HCT116 (cell line): ENCODE data around the gene JADE1. TPM values are rescaled to one million over a fixed set of nuclear protein-coding genes. Genes with fewer than 3 reads are reported as not detected.

ENCODE experiments used
- ATAC-seq: fragments of 200-7000 bp; cut with Tn5 transposase; 2 replicates; pipeline ENCODE4 v1.9.1; 2020; ENCODE audit warnings: mild to moderate bottlenecking, moderate library complexity
- BruUV-seq: library from RNA; stranded (reverse); fragments of 400-500 nt; replicated peaks from 2 replicates; lab custom pipeline; 2021; lab: Mats Ljungman, UMichigan
- CTCF ChIA-PET: fragments of 300-600 bp; sonication (Branson Sonifier 250); formaldehyde crosslinking; loops from one replicate; lab custom pipeline; 2021; ENCODE audit warnings: antibody characterized with exemption; lab: Charles Lee
- POLR2A ChIA-PET: fragments of 300-600, 350-600 bp; sonication (Branson Sonifier 250); formaldehyde crosslinking; loops from one replicate; lab custom pipeline; 2021; ENCODE audit warnings: antibody characterized with exemption; lab: Charles Lee
- RAD21 ChIA-PET, 2 experiments: fragments of 300-600 bp; sonication (Branson Sonifier 250); formaldehyde crosslinking; loops; one replicate each; lab custom pipeline; 2023; ENCODE audit warnings: low total read pairs in 2 of 2; ENCODE audit not compliant: uncharacterized antibody in 2 of 2, unreplicated experiment in 2 of 2, low non-redundant PET in 1 of 2; lab: Charles Lee
- DNase-seq: peaks from one replicate; pipeline ENCODE4 v3.0.0-alpha.2; 2010; ENCODE audit warnings: low read depth, low spot score
- H2AFZ ChIP-seq: fragments of 200-600 bp; shearing (Covaris generic), sonication (generic); 2 replicates; pipeline ENCODE4 v1.6.1; 2017; ENCODE audit warnings: low read depth, mixed run types, mixed read lengths, antibody characterized with exemption, low read length; ENCODE audit not compliant: poor library complexity, severe bottlenecking
- H3K27ac ChIP-seq: 2 replicates; pipeline ENCODE4 v1.5.1; 2012; ENCODE audit warnings: low read depth, low read length
- H3K27me3 ChIP-seq: fragments of 200-600 bp; sonication (generic); 2 replicates; pipeline ENCODE4 v1.6.1; 2016; ENCODE audit warnings: mixed run types, low read length, mixed read lengths; ENCODE audit not compliant: insufficient read depth
- H3K36me3 ChIP-seq, 2 experiments: fragments of 200-500 bp in 1 of 2; fragments of 200-600 bp in 1 of 2; sonication (Bioruptor generic) in 1 of 2; sonication (generic) in 1 of 2; 2 replicates each; pipeline versions ENCODE4 v1.5.1 to v1.6.1; 2014 to 2016; ENCODE audit warnings: low read length in 2 of 2, inconsistent platforms in 1 of 2, mixed read lengths in 1 of 2, mixed run types in 1 of 2; ENCODE audit not compliant: insufficient read depth in 2 of 2, control insufficient read depth in 1 of 2
- H3K4me1 ChIP-seq, 2 experiments: fragments of 200-600 bp in 1 of 2; sonication (generic) in 1 of 2; 2 replicates each; pipeline versions ENCODE4 v1.5.1 to v1.6.1; 2012 to 2017; ENCODE audit warnings: low read length in 2 of 2, inconsistent platforms in 1 of 2, mild to moderate bottlenecking in 1 of 2, mixed read lengths in 1 of 2, mixed run types in 1 of 2, moderate library complexity in 1 of 2; ENCODE audit not compliant: insufficient read depth in 2 of 2, control insufficient read depth in 1 of 2
- H3K4me2 ChIP-seq: fragments of 200-600 bp; sonication (generic); 2 replicates; pipeline ENCODE4 v1.6.1; 2017; ENCODE audit warnings: mixed run types, low read length, mixed read lengths
- H3K4me3 ChIP-seq, 2 experiments: fragments of 200-600 bp in 1 of 2; sonication (generic) in 1 of 2; replicated peaks in 1 of 2; 2 replicates each; pipeline ENCODE4 v1.5.1; 2011 to 2016; ENCODE audit warnings: low read length in 2 of 2, control low read depth in 1 of 2, low read depth in 1 of 2, mild to moderate bottlenecking in 1 of 2, mixed read lengths in 1 of 2, mixed run types in 1 of 2
- H3K79me2 ChIP-seq: fragments of 200-600 bp; sonication (generic); 2 replicates; pipeline ENCODE4 v1.6.1; 2017; ENCODE audit warnings: mild to moderate bottlenecking, mixed run types, low read length, moderate library complexity, mixed read lengths; ENCODE audit not compliant: insufficient read depth
- H3K9ac ChIP-seq: fragments of 200-600 bp; sonication (generic); 2 replicates; pipeline ENCODE4 v1.6.1; 2016; ENCODE audit warnings: low read length, mixed read lengths
- H3K9me2 ChIP-seq: fragments of 200-600 bp; sonication (generic), shearing (Covaris generic); 2 replicates; pipeline ENCODE4 v1.6.1; 2017; ENCODE audit warnings: mixed run types, mild to moderate bottlenecking, moderate library complexity; ENCODE audit not compliant: insufficient read depth
- H3K9me3 ChIP-seq, 2 experiments: fragments of 200-500 bp in 1 of 2; fragments of 200-600 bp in 1 of 2; sonication (Bioruptor generic) in 1 of 2; sonication (generic) in 1 of 2; 2 replicates each; pipeline ENCODE4 v1.6.1; 2014 to 2017; ENCODE audit warnings: low read length in 2 of 2, mixed read lengths in 2 of 2, inconsistent platforms in 1 of 2, low read depth in 1 of 2, mild to moderate bottlenecking in 1 of 2, mixed run types in 1 of 2, moderate library complexity in 1 of 2; ENCODE audit not compliant: control insufficient read depth in 1 of 2, insufficient read depth in 1 of 2
- H4K20me1 ChIP-seq: fragments of 200-600 bp; sonication (generic), shearing (Covaris generic); 2 replicates; pipeline ENCODE4 v1.6.1; 2017; ENCODE audit warnings: mixed run types, mild to moderate bottlenecking, moderate library complexity; ENCODE audit not compliant: insufficient read depth
- ATF3 ChIP-seq: IDR thresholded peaks from 2 replicates; pipeline ENCODE4 v1.6.1; 2012
- CBX3 ChIP-seq: IDR thresholded peaks from 2 replicates; pipeline ENCODE4 v1.6.1; 2012; ENCODE audit warnings: low read depth
- CEBPB ChIP-seq: IDR thresholded peaks from 2 replicates; pipeline ENCODE4 v1.6.1; 2012; ENCODE audit warnings: low read depth
- EZH2 ChIP-seq: fragments of 200-600 bp; sonication (generic); IDR thresholded peaks from 2 replicates; pipeline ENCODE4 v1.6.1; 2017; ENCODE audit warnings: antibody characterized with exemption, mixed run types
- FOSL1 ChIP-seq: IDR thresholded peaks from 2 replicates; pipeline ENCODE4 v1.6.1; 2012; ENCODE audit warnings: low read depth
- MAX ChIP-seq: IDR thresholded peaks from 2 replicates; pipeline ENCODE4 v1.6.1; 2012
- POLR2A ChIP-seq: IDR thresholded peaks from 2 replicates; pipeline ENCODE4 v1.7.0; 2011; ENCODE audit warnings: borderline replicate concordance; ENCODE audit not compliant: insufficient read depth, insufficient read length; ENCODE audit errors: extremely low read depth
- RAD21 ChIP-seq: IDR thresholded peaks from 2 replicates; pipeline ENCODE4 v1.6.1; 2012; ENCODE audit warnings: low read depth, mild to moderate bottlenecking
- REST ChIP-seq: IDR thresholded peaks from 2 replicates; pipeline ENCODE4 v1.6.1; 2012; ENCODE audit warnings: low read depth
- SIN3A ChIP-seq: IDR thresholded peaks from 2 replicates; pipeline ENCODE4 v1.6.1; 2012; ENCODE audit warnings: low read depth
- SP1 ChIP-seq: IDR thresholded peaks from 2 replicates; pipeline ENCODE4 v1.6.1; 2012; ENCODE audit warnings: low read depth
- SRF ChIP-seq: IDR thresholded peaks from 2 replicates; pipeline ENCODE4 v1.6.1; 2012; ENCODE audit warnings: low read depth
- TCF7L2 ChIP-seq: IDR thresholded peaks from 2 replicates; pipeline ENCODE4 v1.7.0; 2011; ENCODE audit warnings: borderline replicate concordance, inconsistent platforms; ENCODE audit not compliant: insufficient read depth, insufficient read length; ENCODE audit errors: extremely low read depth
- YY1 ChIP-seq: IDR thresholded peaks from 2 replicates; pipeline ENCODE4 v1.6.1; 2011; ENCODE audit warnings: low read length, low read depth, moderate library complexity, mild to moderate bottlenecking; ENCODE audit not compliant: insufficient replicate concordance; ENCODE audit errors: extremely low read depth
- ZFX ChIP-seq: fragments of 450-650 bp; IDR thresholded peaks from 2 replicates; pipeline ENCODE4 v1.6.1; 2017
- ZNF274 ChIP-seq: fragments of 200-500 bp; sonication (Bioruptor generic); IDR thresholded peaks from 2 replicates; pipeline ENCODE4 v1.6.1; 2014; ENCODE audit warnings: mild to moderate bottlenecking, low read depth, low read length, inconsistent platforms
- intact Hi-C: fragments of 100-400 bp; cut with micrococcal nuclease; formaldehyde crosslinking; loops from 2 replicates; pipeline ENCODE4 v1.10.0; 2022
- total RNA-seq: library from RNA; stranded (reverse); gene quantifications from one replicate; pipeline ENCODE4 v1.2.1, GENCODE V29; 2021; ENCODE audit not compliant: unreplicated experiment

Gene JADE1
- total RNA-seq, 1 experiment from 2014 or later: 26.5 TPM

GRCh38 chr4:128837198-128837597, 27.7 kb downstream of the JADE1 start:
- DNase-seq: no peak
- intact Hi-C loops: no loop called here
- ChIA-PET CTCF (no interaction called here), RAD21 (no interaction called here), POLR2A (no interaction called here)
- no peaks in the 10 kb centered on the region for H3K9me3 ChIP-seq
- H3K36me3 ChIP-seq: peaks cover 0 to 5% of the 10 kb centered on the region in 2 experiments; a peak in 1 of 4 replicates
- peaks cover 52% of the 10 kb centered on the region for H3K79me2 ChIP-seq
- no peak overlapping the region for H3K4me2 ChIP-seq
- H3K4me1 ChIP-seq: no peaks in the 10 kb centered on the region
- H3K27ac ChIP-seq: no peak overlapping the region
- no peaks in the 10 kb centered on the region for H3K27me3 ChIP-seq
- no peak overlapping the region for H2AFZ ChIP-seq
- no peaks in the 10 kb centered on the region; the same call in 1 of the 2 replicates for H4K20me1 ChIP-seq
- no peak overlapping the region for H3K4me3 ChIP-seq
- no peak overlapping the region for H3K9ac ChIP-seq
- no TSS peak for BruUV-seq
- no peak for TF ChIP-seq CBX3
- TF ChIP-seq MAX: no peak
- TF ChIP-seq SIN3A: no peak
- no peak for TF ChIP-seq ZNF274
- TF ChIP-seq ATF3: no peak
- no peak for TF ChIP-seq POLR2A
- TF ChIP-seq TCF7L2: no peak
- no peak for TF ChIP-seq SRF
- TF ChIP-seq EZH2: no peak
- no peak for TF ChIP-seq FOSL1
- no peak for TF ChIP-seq CEBPB
- no peak for TF ChIP-seq SP1
- TF ChIP-seq REST: no peak
- TF ChIP-seq YY1: no peak
- no peak for TF ChIP-seq ZFX
- TF ChIP-seq RAD21: no peak
- no peak for ATAC-seq
- H3K9me2 ChIP-seq: no peaks in the 10 kb centered on the region
